Ammon's horn (tissue), 1 donor: ENCODE data around the gene TBC1D13.
A peak's percentile ranks its signal among the peaks of the same experiment; 100 is the strongest.
"Not testable (repeated sequence)": the region's sequence is repeated elsewhere in the genome, so short reads cannot be mapped to it uniquely, and the experiment has no call there.

Source experiments
- DNase-seq: peaks from one replicate; pipeline ENCODE4 v3.0.0-alpha.2; 2016; ENCODE audit warnings: low spot score

TBC1D13 gene, protein sequence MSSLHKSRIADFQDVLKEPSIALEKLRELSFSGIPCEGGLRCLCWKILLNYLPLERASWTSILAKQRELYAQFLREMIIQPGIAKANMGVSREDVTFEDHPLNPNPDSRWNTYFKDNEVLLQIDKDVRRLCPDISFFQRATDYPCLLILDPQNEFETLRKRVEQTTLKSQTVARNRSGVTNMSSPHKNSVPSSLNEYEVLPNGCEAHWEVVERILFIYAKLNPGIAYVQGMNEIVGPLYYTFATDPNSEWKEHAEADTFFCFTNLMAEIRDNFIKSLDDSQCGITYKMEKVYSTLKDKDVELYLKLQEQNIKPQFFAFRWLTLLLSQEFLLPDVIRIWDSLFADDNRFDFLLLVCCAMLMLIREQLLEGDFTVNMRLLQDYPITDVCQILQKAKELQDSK

DNA sequence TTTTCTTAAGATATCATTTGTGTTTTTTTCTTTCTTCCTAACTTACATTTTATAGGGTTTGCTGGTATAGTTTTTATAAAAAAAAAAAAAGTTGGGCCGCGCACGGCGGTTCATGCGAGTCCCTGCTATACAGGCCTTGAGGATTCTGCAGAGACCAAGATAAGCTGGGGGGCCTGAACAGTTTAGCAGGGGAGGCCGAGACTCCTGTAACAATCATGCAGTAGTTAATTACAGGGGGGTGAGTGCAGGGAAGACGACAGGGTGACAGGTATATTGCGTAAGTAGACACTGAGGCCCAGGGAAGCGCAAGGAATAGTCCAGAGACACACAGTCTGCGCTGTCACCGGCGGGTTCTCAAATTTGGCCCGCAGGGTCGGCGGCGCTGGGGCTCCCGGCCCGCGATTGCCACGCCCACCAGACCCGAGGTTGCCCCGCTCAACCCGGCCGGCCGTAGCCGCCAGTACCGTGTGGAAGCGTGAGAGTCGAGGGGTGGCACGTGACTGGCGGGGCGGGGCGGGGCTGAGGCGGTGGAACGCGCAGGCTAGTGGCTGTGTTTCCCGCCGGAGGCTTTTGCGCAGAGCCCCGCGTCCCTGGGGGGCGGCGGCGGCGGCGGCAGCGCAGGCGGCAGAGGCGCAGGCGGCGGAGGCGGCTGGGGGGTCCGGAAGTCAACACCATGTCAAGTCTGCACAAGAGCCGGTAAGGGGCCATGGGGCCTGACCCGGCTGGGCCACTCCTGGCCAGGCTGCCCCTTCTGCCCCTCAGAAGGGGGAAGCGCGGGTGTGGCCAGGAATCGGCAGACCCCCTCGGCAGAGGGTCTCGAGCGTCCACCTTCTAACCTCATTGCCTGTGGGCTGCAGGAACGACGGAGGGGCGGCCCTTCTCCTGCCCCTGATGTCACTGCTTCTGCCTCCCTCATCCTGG is at the start of gene TBC1D13:
TBC1D13 (plus strand) TSS at position 573 of the 921 bp plus-strand sequence; CDS start at position 674, 101 bp downstream.
- peak; percentile 90 for DNase-seq

DNA sequence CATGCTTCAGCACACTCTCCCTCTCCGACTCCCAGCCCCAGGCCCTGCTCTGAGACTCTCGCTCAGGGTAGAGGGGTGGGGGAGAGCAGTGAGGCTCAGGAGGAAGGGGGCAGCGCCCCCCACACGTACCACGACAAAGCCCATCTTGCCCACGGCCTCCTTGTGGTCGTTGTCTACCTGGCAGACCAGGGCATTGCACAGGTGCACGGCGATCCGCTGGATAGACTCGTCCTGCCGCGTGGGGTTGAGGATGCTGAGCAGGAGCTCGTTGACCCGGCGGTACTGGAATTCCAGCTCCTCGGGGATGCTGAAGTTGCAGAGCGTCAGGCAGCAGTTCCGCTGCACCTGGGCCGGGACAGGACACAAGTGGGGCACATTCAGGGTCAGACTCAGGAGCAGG is 44.7 kb upstream of the TBC1D13 start:
- DNase-seq: no peak

DNA sequence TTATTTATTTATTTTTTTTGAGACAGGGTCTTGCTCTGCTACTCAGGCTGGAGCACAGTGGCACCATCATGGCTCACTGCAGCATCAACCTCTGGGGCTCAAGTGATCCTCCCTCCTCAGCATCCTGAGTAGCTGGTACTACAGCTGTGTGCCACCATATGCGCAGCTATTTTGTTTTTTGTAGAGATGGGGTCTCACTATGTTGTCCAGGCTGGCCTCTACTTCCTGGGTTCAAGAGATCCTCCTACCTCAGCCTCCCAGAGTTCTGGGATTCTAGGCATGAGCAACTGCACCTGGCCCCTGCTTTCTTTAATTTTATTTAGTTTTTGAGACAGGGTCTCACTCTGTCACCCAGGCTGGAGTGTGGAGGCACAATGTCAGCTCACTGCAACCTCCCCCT is 43.6 kb upstream of the TBC1D13 start:
- DNase-seq: no peak

DNA sequence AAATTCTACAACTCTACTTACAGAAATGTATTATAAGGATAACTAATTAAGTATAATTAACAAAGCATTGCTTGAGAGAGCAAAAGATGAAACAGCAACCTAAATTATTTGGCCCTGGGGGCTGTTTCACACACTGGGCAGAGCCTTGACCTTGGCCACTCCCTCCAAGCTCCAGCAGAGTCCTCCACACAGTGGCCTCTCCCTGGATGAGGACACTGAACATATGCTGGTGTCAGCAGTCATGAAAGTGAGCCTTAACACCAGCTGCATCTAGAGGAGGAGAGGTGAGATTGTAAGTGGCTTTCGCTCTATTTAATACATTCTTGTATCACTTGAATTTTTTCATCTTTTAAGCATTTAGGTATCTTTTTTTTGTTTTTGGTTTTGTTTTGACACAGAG is 39.8 kb upstream of the TBC1D13 start:
- no peak for DNase-seq

DNA sequence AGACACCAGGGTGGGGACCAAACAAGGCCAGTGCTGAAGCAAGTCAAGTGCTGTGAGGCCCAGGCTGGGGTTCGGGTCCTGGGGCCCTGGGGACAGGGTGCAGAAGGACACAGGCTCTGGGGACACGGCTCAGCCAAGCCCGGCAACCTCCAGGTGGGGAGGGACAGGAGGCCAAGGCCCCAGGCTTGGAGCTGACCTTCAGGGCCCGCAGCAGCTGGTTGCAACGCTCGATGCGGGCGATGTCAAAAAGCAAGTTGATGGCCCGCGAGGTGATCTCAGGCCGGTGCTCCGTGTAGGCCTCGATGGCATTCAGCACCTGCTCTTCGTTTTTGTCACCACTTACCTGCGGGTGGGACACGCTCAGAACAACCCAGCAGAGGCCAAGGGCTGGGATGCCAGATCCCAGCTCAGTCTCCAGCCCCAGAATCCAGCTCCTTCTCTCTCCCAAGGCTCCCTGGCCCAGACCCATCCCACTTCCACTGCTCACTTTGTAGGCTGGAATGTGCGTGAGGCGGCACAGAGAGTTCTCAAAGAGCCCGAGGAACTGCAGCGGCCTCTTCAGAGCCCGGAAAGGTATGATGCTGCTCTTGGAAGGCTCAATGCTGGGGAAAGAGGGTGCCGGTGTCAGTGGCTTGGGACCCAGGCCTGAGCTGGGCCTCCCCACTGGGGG is 36.0 kb upstream of the TBC1D13 start:
- no peak for DNase-seq

DNA sequence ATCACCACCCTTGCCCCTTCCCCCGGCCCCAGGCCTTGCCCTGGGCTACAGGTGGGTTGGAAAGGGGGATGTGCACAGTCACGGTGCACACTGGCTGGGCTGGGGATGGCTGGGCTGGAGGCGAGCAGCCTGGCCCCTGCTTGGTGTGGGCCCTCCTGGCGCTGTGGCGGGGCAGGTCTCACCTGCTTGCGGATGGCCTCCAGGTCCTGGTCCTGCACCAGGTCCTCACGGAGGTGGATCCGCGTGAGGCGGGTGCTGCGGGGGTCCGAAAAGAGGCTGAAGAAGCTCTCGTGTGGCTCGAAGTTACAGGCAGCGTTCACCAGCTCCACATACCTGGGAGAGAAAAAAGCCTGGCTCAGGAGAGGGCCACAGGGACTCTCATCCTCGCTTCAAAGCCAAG is 33.4 kb upstream of the TBC1D13 start:
- DNase-seq: no peak

DNA sequence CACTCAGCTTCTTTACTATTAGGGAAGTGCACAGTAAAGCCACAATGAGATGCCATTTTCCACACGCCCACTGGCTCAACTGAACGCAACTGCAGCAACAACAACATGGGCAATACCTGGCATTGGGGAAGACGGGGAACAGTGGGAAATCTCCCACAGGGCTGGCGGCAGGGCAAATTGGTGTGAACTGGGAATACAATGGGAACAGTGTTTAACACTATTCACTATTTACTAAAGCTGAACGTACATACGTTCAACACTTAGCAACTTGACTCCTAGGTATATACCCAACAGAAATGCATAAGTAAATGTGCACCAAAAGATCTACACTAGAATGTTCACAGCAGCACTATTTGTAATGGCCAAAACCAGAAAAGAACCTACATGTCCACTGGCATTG is 29.5 kb upstream of the TBC1D13 start:
- no peak for DNase-seq

DNA sequence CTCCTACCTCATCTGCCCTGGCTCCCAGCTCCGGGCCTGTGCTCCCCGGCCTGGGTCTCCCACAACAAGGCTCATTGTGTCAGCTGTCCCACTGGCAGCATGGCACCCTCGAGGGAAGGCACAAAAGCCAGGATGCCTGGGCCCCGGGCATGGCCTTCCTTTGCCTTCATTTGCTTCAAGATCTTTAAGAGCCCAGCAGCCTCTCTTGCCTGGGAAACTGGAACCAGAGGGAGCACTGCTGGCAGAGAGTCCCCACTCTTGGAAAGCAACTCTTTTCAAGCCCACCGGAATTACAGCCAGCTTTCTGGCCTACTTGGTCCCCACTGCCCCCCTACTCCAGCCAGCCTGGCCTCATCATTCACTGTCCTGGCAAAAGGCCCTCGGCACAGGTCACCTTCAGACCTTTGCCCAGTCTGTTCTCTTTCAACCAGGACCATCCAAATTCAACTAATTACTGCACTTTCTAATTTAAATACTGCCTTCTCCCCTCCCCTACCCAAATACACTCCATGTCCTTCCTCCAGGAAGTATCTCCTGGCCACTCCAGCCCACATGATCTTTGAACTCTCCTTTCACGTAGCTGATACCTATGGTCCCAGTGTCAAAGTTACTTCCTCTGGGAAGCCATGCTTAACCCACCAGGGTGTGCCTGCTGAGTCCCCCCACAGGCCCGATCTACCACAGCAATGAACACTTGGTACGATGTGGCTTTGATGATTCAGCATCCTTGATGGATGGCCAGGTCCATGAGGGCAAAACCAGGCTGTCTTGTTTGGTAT is 24.2 kb upstream of the TBC1D13 start:
- no peak for DNase-seq

DNA sequence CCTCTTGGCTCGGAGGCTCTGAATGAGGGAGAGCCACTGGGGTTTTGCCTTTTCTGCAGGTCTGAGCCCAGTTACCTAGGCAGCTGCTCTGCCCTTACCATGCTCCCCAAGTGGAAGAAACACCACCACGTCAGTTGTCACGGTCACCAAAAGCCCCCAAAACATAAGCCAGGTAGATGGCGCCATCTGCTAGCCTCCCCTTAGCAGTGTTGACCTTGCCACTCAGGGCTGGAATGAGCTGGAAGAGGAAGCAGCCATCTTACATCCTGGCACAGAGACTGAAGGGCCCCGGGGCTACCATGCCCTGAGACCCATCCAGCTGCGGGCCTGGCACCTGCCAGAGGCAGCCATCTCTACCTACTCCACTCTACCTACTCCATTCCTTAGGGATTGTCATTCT is 22.7 kb upstream of the TBC1D13 start:
- DNase-seq: no peak

DNA sequence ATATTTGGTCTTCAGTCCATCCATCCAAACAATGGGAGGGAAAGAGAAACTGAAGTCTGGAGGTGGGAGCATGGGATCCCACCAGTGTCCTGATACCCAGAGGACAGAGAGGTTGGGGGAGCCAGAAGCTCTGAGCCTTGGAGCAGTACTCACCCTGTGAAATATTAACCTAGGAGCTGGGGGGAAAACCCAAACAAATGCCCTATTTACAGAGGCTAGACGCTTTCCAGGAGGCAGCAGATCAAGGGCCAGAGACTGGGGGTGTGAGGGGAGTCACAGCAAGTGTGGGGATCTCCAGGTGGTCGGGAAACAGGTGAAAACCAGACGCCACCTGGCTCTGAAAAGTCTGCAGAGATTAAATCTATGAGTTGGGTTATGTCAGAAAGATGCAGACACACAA is 21.6 kb upstream of the TBC1D13 start:
- no peak for DNase-seq

DNA sequence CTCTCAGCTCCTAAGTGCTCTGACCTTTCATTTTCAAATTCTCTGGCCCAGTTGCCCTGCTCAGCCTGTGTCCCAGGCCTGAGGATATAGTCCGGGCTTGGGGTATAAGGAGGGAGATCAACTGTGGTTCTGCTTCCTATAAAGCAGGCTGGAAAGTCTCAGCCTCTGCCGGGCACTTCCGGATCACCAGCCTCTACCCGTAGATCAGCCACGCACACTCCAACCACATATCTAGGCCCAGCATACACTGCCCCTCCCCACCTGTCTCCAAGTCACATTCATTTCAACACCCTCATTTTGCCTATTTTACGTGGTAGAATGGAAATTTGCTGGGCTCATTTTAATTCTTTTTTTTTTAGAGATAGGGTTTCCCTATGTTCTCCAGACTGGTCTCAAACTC is 18.4 kb upstream of the TBC1D13 start:
- DNase-seq: no peak

DNA sequence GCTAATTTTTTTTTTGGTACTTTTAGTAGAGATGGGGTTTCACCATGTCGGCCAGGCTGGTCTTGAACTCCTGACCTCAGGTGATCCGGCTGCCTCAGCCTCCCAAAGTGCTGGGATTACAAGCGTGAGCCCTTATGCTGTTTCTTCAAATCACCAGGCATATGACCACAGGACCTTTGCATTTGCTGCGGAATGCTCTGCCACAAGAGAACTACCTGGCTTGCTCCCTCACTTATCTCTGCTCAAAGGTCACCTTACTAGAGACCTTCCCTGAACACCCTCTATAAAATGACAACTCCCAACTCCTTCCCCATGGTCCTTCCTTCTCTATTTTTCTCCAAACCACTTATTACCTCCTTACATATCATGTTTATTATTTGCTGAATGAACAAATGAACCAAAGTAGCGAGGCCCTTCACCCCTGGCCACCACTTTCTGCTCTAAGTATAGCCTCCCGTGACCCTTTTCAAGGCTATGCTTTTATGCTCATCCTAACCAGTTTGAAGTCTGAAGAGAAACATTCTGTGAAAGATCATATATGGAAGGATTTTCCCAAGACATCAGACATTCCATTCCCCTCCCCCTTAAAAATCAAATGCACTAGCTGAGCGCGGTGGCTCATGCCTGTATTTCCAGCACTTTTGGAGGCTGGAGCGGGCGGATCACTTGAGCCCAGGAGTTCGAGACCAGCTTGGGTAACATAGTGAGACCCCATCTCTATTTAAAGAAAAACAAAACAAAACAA is 16.6 kb upstream of the TBC1D13 start:
- no peak for DNase-seq

DNA sequence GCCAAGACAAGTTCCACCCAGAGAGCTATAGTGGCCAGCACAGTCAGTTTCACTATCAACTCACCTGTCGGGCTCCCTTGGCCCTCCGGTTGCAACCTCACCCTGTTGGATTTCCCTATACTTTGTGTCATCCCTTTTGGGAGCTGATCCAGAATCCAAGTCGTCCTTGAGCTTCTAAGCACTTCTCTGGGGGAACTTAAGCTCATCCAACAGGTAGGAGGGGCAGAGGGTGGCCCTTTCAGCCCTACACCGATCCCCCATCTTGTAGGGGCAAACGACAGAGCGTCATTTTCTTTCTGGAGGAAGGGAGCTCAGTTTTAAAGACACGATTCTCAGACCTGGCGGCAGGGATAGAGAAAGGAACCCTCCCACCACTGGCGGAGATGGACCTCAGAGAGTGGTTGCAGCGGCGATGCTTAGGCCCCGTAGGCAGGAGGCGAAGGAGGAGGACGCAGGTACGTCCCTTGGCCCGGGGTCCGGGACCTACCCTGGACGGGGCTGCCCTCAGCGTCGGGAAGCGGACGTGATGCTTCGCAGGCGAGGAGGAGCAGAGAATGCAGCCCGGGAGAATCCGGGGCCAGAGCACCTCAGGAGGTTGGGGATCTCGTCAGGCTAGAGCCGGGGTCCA is 15.8 kb upstream of the TBC1D13 start:
- DNase-seq: no peak

DNA sequence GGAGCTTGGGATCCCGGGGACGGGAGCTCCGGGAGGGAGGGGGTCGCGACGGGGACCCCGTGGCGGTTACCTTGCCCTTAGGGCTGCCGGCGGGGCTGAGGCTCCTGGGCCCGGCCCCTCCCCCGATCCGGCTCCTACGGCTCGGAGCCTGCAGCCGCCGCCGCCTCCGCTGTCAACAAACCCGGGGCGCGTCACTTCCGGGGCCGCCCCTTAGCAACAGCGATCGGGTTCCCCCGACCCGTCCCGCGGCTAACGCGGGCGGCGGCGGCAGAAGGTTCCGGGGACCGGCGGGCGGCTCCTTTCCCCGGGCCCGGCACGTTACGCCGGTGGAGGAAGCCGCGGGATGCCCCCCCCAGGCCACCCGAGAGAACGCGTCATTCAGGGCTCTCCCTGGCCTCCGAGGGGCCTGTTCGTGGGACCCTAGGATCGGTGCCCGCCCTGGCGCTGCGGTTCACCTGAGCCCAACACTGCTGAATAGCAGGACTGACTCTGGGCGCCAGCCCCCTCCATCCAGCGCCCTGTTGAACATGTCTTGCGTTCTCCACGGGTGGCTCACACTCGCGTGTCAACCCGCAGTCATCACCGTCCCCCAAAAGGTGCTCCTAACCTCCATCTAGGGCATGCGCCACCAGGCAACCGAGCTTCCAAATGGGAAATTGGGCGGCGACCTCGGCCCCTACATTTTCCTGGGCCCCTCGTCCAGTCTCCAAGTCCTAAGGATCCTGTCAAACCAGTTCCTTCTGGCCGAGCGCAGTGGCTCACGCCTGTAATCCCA is 15.1 kb upstream of the TBC1D13 start, which contains the start of gene ZER1:
ZER1 (minus strand) TSS at position 183 of the 775 bp plus-strand sequence. CDS start 16,362 bp downstream, outside the sequence.
- DNase-seq: peak; percentile 91

DNA sequence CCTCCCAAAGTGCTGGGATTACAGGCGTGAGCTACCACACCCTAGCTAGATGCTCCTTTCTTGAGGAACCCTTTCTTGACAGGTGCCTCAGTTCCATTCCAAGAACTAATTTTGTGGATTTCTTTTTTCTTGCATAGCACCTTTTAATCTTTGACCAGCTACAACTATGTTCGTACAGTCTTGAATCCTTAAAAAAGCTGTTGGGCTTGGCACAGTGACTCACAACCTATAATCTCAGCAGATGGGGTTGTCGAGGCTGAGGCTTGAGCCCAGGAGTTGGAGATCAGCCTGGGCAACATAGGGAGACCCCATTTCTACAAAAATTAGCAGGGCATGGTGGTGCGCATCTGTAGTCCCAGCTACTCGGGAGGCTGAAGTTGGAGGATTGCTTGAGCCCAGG is 14.0 kb upstream of the TBC1D13 start:
- DNase-seq: no peak

DNA sequence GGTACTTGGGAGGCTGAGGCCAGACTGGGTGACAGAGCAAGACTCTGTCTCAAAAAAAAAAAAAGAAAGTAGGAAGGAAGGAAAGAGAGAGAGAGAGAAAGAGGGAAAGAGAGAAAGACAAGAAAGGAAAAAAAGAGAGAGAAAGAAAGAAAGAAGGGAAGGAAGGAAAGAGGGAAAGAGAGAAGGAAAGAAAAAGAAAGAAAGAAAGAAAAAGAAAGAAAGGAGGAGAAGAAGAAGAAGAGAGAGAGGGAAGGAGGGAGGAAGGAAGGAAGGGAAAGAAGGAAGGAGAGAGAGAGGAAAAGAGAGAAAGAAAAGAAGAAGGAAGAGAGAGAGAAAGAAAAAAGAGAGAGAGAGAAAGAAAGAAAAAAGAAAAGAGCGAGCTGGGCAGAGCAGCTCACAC is 12.2 kb upstream of the TBC1D13 start:
- no peak for DNase-seq

DNA sequence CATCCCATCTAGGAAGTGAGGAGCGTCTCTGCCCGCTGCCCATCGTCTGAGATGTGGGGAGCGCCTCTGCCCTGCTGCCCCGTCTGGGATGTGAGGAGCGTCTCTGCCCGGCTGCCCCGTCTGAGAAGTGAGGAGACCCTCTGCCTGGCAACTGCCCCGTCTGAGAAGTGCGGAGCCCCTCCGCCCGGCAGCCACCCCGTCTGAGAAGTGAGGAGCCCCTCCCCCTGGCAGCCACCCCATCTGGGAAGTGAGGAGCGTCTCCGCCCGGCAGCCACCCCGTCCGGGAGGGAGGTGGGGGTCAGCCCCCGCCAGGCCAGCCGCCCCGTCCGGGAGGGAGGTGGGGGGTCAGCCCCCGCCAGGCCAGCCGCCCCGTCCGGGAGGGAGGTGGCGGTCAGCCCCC is 7.0 kb upstream of the TBC1D13 start:
- not testable (repeated sequence) for DNase-seq

DNA sequence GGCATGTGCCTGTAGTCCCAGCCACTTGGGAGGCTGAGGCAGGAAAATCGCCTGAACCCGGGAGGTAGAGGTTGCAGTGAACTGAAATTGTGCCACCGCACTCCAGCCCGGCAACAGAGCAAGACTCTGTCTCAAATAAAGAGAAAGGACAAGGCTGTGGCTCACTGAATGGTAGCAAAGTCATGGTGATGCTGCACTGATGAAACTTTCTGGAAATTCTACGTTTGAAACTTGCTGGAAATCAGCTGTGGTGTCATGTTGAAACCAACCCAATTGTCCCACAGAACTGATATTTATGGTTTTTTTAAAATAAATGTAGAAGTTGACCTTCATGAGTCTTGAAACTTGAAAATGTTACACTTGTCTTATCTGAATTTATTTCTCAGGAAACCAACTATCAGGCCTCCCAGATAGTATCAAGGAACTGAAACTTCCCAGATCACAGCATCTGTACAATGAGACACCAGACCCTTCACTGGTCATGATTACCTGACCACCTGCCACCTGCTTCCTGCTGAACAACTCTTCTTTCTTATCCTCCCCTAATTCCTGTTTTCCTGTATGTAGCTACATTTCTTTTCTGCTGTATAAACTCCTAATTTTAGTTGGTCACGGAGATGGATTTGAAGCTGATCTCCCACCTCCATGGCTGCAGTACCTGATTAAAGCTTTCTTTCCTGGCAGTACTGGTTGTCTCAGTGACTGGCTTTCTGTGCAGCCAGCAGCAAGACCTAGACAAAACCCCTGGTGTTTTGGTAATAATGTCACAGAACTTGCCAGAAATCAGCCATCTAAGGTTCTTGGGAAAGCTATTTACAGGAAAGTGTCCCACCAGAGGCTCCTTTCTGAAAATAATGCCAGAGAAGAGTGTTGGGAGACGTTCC is 5.6 kb upstream of the TBC1D13 start:
- no peak for DNase-seq

DNA sequence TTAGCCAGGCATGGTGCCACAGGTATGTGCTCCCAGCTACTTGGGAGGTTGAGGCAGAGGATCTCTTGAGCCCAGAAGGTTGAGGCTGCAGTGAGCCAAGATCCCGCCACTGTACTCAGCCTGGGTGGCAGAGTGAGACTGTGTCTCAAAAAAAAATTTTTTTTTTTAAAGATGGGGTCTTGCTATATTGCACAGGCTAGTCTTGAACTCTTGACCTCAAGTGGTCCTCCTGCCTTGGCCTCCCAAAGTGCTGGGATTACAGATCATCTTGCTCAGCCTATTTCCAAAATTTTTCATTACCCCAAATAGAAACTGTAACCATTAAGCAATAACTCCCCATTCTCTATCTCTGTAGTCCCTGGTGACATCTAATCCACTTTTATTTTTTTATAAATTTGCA is 4.4 kb upstream of the TBC1D13 start:
- DNase-seq: no peak
